ENCODE results near the gene HSP90AA1.
"Not testable (repeated sequence)": the region's sequence is repeated elsewhere in the genome, so short reads cannot be mapped to it uniquely, and the experiment has no call there.

HSP90AA1 gene

GRCh38 chr14:102086972-102087761 lies at the start of gene HSP90AA1:
HSP90AA1 (minus strand) TSS chr14:102087044; CDS start chr14:102086378, 666 bp downstream.
- DNase-seq: peak in 1 of 2 experiments; percentile 67

DNA sequence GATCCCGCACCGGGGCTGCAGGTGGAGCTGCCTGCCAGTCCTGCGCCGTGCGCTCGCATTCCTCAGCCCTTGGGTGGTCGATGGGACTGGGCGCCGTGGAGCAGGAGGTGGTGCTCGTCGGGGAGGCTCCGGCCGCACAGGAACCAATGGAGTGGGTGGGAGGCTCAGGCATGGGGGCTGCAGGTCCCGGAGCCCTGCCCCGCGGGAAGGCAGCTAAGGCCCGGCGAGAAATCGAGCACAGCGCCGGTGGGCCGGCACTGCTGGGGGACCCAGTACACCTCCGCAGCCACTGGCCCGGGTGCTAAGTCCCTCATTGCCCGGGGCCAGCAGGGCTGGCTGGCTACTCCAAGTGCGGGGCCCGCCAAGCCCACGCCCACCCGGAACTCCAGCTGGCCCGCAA lies 48.6 kb upstream of the HSP90AA1 start:
- not testable (repeated sequence) for DNase-seq

DNA sequence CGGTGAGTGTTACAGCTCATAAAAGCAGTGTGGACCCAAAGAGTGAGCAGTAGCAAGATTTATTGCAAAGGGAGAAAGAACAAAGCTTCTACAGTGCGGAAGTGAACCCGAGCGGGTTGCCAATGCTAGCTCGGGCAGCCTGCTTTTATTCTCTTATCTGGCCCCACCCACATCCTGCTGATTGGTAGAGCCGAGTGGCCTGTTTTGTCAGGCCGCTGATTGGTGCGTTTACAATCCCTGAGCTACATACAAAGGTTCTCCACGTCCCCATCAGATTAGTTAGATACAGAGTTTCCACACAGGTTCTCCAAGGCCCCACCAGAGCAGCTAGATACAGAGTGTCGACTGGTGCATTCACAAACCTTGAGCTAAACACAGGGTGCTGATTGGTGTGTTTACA lies 47.9 kb upstream of the HSP90AA1 start:
- DNase-seq: not testable (repeated sequence)

GRCh38 chr14:102134021-102134420 lies 47.2 kb upstream of the HSP90AA1 start:
- not testable (repeated sequence) for DNase-seq

- DNase-seq: no peak
These were observed 44.9 kb upstream of the HSP90AA1 start for GRCh38 chr14:102131741-102132140.

- DNase-seq: no peak
These were observed 40.1 kb upstream of the HSP90AA1 start for GRCh38 chr14:102126807-102127455.

- no peak for DNase-seq
These were observed 38.7 kb upstream of the HSP90AA1 start for GRCh38 chr14:102125546-102125945.

DNA sequence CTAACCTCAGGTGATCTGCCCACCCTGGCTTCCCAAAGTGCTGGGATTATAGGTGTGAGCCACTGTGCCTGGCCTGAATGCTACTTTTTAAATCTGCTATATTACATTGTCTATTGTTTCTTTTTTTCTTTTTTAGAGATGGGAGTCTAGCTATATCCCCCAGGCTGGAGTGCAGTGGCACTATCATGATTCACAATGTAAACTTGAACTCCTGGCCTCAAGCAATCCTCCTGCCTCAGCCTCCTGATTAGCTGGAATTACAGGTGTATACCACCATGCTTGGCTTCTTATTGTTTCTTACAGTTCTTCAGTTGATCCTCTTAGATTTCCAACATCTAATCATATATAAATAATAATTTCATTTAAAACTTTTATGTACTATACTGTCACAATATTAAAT lies 37.6 kb upstream of the HSP90AA1 start:
- DNase-seq: no peak

DNA sequence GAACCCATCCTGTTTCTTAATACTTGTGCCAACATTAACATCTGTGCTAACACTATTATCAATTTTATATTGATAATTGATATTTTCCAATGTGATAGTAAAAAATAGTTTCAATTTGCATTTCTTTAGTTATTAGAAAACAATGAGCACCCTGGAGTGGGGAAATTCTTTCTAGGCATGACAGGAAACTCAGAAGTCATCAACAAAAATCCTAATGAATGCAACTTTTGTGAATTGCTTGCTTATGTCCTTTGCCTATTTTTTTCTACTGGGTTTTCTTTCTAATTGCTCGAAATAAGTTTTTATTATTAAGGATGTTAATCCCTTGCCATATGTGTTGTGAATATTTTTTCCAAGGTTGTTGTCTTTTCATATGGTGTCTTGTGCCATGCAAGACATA lies 34.7 kb upstream of the HSP90AA1 start:
- DNase-seq: no peak

GRCh38 chr14:102120888-102121287 lies 34.0 kb upstream of the HSP90AA1 start:
- DNase-seq: no peak

GRCh38 chr14:102117852-102118251 lies 31.0 kb upstream of the HSP90AA1 start:
- no peak for DNase-seq

DNA sequence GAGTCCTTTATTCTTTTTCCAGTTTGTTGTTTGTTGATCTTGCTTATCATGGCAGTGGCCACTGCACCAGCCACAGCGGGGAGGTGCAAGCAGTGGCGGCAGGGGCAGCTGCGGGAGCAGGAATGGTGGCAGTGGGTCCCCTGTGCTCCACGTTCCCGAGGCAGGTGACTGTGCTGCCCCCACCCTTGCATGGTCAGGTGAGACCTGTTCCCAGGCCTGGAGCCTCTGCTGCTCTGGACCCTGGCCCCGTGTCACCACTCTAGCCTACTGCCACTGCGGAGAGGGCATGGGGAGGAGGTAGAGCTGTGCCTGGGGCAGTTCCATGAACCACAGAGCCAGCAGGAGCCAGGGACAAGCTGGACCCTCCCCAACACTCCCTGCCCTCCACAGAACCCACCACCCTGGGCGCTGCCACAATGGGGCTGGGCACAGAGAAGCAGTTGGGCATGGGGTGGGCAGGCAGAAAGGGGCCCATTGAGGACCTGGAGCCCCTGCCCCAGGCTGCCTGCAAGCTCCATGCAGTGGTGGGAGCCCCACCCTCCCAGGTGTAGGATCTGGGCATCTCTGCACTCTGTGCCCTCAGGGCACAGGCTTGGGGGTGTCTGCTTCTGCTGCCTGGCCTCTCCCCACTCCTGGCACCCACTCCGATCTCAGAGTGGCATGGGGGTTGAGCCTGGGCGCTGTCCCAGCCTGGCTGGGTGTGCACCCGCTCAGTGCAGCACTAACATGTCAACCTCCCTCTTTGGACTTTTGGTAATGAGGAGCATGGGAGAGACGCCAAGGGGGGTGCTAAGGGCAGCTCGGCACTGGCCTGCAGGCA lies 29.7 kb upstream of the HSP90AA1 start:
- DNase-seq: no peak

DNA sequence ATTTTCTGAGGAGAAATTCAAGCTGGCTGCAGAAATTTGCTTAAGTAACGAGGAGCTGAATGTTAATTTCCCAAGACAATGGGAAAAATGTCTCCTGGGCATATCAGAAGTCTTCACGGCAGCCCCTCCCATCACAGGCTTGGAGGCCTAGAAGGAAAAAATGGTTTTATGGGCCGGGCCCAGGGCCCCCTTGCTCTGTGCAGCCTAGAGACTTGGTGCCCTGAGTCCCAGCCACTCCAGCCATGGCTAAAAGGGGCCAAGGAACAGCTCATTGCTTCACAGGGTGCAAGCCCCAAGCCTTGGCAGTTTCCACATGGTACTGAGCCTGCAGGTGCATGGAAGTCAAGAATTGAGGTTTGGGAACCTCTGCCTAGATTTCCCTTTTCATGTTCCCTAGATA lies 24.3 kb upstream of the HSP90AA1 start:
- DNase-seq: no peak

DNA sequence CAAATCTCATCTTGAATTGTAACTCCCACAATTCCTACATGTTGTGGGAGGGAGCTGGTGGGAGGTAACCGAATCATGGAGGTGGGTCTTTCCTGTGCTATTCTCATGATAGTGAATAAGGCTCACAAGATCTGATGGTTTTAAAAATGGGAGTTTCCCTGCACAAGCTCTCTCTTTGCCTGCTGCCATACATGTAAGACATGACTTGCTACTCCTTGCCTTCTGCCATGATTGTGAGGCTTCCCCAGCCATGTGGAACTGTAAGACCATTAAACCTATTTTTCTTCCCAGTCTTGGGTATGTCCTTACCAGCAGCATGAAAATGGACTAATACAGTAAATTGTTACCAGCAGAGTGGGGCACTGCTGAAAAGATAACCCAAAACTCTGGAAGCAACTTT lies 22.5 kb upstream of the HSP90AA1 start:
- DNase-seq: not testable (repeated sequence)

DNA sequence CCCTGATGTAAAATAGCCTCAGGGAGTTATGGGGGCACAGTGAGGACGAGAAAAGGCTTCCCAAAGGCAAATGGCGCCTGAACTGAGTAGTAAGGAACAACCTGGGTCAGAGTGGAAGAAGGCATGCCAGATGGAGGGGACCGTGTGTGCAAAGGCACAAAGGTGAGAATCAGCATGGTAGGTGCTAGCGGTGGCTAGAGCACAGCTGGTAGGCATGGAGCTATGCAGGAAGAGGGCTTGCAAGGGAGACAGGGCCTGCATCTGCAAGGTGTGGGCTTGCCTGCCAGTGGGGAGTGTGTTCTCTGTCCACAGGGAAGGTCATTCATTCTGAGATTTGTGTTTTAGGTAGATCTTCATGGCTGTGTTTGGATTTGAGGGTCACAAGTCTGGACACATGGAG lies 18.5 kb upstream of the HSP90AA1 start:
- no peak for DNase-seq

DNA sequence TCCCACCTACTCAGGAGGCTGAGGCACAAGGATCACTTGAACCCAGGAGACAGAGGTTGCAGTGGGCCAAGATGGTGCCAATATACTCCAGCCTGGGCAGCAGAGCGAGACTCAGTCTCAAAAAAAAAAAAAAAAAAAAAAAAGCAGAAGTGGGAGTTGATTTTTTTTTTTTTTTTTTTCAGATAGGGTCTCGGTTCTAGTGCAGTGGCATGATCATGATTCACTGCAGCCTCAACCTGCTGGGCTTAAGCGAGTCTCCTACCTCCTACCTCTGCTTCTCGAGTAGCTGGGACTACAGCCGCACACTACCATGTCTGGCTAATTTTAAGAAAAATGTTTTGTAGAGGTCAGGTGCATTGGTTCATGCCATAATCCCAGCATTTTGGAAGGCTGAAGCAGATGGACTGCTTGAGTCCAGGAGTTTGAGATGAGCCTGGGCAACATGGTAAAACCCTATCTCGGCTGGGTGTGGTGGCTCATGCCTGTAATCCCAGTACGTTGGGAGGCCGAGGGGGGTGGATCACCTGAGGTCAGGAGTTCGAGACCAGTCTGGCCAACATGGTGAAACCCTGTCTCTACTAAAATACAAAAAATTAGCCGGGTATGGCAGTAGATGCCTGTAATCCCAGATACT lies 16.3 kb upstream of the HSP90AA1 start:
- DNase-seq: no peak

- DNase-seq: no peak
These were observed 10.7 kb upstream of the HSP90AA1 start for GRCh38 chr14:102097441-102098135.

GRCh38 chr14:102096569-102097188 lies 9.8 kb upstream of the HSP90AA1 start:
- peak; percentile 39 to 59 for DNase-seq

DNA sequence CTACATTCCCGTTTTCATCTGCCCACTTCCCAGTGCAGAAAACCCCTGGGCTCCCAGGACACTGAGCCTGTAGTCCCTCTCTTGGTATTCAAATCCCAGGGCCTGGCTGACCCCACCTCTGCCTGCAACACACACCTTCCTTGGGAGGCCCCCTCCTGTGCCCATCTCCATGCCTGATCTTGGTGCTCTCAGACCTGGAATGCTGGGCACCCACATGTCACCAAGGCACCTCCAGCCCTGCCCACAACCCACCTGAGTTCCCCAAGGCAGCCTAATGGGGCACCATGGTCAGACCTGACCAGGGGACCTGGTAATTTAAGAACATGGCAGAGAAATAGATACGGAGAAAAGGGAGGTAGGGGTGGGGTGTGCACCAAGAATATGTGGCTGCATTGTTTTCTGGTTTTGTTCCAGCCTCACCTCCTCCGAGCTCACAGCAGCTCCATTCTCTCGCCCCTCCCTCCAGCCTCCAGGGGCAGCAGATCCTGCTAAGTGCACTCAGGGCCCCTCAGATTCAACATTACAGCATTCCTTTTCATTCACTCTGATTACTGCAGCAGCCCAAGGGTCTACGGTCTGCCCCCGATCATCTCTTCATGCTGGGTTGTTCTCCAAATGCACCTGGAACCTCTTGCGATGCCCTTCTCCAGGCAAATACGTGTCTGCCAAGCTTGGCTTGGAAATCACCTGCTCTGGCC lies 9.2 kb upstream of the HSP90AA1 start:
- DNase-seq: no peak

- no peak for DNase-seq
These were observed 8.5 kb upstream of the HSP90AA1 start for GRCh38 chr14:102095231-102095870.

DNA sequence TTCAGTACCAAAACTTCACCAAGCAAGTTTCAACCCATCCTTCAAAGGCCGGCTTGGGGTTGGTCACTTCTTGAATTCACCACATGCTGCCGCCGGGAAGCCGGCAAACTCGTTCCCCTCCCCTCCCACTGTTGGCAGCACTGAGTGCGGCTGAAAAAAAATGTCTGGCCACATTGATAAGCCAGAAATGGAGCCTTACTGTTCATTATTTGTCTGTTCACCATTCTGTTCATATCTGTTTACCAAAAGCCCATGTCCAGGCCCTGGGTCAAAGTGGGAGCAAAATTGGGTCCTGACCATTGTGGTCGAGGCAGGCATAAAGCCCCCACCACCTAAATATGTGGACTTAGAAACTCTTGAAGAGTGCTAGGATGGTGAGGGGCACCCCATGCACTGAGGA lies 7.3 kb upstream of the HSP90AA1 start:
- no peak for DNase-seq
